ENCODE data around the gene UQCC5.

- TF ChIP-seq CTCF (IDR thresholded peaks at IDR 0.05; ENCODE audit: poor library complexity, severe bottlenecking) (no peak), REST (IDR thresholded peaks at IDR 0.05; ENCODE audit: borderline replicate concordance) (no peak), EZH2 (IDR thresholded peaks at IDR 0.05; ENCODE audit: borderline replicate concordance, insufficient read depth, low read length, poor library complexity, severe bottlenecking) (no peak), EP300 (conservative IDR thresholded peaks at IDR 0.05; ENCODE audit: poor library complexity, severe bottlenecking) (no peak), TAF1 (IDR thresholded peaks at IDR 0.05; ENCODE audit: low read depth) (no peak), POLR2AphosphoS5 (IDR thresholded peaks at IDR 0.05) (no peak), MXI1 (conservative IDR thresholded peaks at IDR 0.05; ENCODE audit: poor library complexity, severe bottlenecking) (no peak), RAD21 (conservative IDR thresholded peaks at IDR 0.05) (no peak), SMC3 (conservative IDR thresholded peaks at IDR 0.05; ENCODE audit: poor library complexity) (no peak)
These were observed 22.0 kb downstream of the UQCC5 start for GRCh38 chr3:52558436-52558835.
